ENCODE data around the gene OBSCN.

Gene OBSCN

DNA sequence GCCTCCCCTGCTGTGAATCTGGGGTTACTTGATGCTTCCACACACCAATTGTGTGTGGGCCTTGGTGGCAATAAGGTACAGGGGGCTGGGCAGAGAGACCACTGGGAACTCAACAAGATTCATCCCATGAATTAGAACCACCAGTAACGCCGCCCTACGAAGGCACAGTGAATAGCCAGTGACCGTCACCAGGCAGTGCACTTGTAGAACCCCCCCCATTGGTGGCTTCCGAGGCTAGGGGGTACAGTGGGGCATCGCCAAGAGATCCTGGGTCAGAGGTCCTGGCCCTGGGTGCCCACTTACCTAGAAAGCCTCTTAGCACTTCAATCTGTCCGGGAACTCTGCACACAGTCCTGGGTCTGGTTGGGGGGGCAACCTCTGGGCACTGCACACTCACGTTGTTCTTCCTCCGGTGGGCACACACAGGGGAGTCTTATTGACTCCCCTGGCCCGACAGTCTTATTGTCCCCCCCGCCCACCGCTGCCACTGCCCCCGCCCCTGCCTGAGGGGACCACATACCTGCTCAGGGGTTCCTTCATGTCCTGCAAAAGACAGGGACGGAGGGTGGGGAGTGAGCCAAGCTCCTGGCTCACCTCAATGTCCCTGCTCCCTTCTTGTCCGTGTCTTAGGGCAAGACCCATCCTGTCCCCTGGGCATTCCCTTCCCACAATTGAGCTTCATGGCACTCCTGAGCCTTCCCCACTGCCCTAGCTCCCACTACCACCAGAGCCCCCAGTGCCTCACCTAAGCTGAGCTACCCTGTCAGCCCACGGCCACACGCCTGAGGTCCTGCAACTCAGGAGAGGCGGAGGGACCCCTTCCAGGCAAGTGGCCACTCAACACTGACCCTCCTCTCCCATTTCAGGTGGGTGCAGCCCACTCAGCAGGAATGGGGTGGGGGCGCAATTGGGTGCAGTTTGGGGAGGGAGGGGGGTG, 201.3 kb downstream of the OBSCN start:
- no peak for DNase-seq (ENCODE audit: low read depth in 2 of 2, low spot score in 1 of 2)

DNA sequence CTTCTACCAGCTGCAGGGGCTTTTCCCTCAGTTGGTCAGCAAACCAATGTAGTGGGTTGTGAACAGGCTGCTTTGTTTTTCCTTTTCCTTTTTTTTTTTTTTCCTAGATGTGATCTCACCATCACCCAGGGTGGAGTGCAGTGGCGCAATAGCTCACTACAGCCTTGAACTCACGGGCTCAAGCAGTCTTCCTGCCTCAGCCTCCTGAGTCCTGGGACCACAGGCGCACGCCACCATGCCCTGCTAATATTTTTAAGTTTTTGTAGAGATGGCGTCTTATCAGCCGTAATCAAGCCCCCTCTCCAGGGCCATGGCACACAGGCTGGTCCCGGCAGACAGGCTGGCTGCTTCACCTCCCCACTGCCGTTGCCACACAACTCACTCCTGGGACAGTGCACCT, 202.2 kb downstream of the OBSCN start:
- DNase-seq (ENCODE audit: low read depth in 2 of 2, low spot score in 1 of 2) = no peak

DNA sequence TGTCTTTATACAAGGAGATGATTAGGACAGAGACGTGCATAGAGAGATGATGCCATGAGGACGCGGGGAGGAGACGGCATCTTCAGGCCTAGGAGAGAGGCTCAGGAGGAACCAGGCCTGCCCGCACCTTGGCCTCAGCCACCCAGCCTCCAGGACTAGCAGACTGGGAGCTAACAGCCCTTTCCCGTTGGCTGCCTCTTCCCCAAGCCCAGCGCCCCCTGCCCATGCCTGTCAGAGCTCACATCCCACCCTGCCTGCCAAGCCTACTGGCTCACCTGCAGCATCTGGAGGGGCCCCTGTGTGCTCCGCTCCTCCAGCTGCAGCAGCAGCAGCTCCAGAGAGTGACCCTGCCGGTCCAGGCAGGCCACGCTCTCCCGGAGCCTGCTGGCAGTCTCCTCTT, 202.8 kb downstream of the OBSCN start:
- DNase-seq (ENCODE audit: low read depth in 2 of 2, low spot score in 1 of 2) = no peak

DNA sequence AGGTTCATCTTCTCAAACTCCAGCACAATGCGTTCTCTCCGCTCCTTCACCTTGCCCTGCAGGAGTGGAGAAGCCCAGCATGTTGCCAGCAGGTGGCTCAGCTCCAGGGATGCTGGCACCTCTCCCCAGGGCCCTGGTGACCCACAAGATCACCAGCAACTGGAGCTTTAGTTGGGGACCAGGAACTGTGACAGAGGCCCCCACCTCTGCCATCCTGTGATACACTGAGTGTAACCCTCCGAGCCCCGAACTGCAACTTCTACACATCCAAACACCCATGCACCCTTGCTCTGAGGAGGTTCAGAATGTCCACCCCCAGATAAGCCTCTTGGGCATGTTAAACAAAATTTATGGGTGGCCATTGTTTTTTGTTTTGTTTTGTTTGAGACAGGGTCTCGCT, 203.3 kb downstream of the OBSCN start:
- DNase-seq (ENCODE audit: low read depth in 2 of 2, low spot score in 1 of 2) = no peak

DNA sequence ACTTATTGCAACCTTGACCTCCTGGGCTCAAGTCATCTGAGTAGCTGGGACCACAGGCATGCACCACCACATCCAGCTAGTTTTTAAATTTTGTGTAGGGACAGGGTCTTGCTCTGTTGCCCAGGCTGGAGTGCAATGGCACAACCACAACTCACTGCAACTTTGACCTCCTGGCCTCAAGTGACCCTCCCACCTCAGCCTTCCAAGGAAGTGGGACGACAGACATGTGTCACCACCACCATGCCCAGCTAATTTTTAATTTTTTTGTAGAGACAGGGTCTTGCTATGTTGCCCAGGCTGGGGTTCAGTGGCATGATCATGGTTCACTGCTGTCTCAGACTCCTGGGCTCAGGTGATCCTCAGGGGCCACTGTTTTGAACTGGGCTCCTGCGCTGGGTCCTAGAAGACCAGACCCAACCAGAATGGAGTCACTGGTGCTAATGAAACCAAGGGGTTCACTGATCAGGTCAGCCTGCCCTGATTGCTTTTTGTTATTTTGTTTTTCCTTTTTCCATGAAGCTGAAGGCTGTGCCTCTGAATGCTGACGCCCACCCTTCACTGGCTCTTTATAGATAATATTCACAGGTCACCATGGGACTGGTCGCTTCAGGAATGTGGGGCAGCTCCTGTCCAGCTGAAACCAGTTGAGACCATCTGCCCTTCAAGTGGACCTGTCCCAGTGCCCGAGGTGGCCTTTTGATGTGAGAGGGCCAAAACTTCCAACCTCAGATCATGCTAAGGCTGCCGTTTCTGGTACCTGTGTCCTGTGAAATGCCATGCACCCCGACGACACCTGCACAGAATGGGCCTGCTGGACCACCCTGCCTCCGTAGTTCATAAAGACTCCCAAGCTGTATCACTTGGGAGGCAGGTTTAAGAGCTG, 203.9 kb downstream of the OBSCN start:
- no peak for DNase-seq (ENCODE audit: low read depth in 2 of 2, low spot score in 1 of 2)

DNA sequence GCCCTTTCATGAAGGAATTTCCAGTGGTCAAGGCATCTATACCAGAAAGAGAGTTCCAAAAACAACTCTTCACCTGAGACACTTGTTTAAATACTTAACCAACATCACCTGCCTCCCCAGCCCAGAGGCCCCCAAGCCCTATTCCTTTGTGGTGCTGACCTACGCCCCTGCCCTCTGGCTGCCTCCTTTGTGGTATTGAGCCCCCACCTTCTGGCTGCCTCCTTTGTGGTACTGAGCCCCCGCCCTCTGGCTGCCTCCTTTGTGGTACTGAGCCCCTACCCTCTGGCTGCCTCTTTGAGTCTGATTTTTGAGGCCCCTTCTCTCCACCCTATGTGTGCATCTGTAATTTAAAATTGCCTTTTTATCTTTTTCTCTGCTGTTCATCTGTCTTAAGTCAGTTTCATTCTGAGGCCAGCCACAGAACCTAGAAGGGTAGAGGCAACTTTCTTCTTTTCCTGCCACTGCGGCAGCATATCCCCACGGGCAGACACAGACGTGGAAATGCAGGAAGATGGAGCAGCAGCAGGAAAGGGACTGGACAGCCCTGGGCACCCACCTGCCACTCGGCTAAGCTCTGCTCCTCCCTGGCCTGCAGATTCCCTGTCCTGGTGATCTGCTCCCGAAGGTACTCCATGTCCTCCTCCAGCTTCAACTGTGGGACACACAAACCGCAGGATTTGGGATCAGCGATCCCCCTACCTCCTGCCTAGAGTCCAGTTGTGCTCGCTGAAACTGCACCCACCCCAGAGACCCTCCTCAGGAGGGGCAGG, 205.6 kb downstream of the OBSCN start:
- DNase-seq (ENCODE audit: low read depth in 2 of 2, low spot score in 1 of 2) = no peak

DNA sequence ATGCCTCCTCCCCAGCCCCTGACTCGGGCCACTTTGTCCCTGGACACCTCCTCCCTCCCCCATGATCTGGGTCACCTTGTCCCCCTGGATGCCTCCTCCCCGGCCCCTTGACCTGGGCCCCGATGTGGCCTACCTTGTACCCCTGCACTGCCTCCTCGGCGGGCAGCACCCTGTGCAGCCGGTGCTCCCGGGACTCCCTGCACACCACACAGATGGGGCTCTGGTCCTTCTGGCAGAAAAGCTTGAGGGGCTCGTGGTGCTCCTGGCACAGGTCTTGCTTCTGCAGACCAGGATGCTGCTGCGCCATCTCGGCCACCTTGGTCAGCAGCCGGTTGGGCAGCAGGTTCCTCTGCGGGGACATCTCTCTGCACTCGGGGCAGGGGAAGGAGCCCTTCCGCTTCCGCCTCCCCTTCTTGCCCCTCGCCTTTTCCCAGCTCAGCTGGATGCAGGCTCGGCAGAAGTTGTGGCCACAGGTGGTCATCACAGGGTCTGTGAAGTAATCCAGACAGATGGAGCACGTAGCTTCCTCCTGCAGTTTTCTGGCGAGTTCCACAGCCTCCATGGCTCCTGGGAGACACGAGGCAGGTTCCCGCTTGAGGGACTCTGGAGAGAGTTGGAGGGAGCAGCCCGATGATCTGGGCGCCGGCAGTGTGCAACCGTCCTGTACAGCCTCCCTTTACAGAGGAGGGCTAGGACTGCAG, 206.8 kb downstream of the OBSCN start:
- DNase-seq (ENCODE audit: low read depth in 2 of 2, low spot score in 1 of 2) = no peak

DNA sequence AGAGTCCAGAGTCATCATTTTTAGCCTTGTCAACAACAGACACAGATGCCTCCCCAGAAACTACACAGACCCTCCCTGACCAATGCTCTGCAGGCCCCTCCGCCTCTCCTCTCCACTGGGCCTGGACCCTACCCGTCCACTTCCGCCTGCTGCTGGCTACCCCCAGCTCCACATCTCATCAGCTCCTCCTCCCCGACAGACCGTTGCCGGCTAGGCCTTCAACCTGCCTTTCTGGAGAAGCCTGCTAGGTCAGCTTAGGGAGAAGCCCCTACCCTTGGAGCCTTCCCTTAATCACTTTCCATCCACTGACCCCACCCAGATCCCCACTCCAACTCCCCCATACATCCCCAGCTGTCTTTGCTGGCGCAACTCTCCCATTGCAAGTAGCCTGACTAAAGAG, 207.4 kb downstream of the OBSCN start:
- no peak for DNase-seq (ENCODE audit: low read depth in 2 of 2, low spot score in 1 of 2)

DNA sequence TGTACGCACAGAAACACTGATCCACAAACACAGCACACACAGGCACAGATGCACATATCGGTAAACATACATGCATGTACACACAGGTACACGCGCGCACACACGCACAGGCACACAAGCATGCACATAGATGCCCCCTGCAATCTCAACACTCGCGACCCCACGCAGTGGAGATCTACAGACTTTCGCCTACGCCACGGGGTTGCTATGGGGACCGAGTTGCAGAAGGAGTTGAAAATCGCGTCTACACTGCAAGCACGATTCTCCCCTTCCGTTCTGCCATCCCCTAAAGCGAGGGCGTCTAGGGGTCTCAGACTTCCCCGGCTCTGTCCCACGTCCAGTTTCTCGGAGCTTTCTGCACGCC, 208.0 kb downstream of the OBSCN start:
- DNase-seq (ENCODE audit: low read depth in 2 of 2, low spot score in 1 of 2) = no peak

DNA sequence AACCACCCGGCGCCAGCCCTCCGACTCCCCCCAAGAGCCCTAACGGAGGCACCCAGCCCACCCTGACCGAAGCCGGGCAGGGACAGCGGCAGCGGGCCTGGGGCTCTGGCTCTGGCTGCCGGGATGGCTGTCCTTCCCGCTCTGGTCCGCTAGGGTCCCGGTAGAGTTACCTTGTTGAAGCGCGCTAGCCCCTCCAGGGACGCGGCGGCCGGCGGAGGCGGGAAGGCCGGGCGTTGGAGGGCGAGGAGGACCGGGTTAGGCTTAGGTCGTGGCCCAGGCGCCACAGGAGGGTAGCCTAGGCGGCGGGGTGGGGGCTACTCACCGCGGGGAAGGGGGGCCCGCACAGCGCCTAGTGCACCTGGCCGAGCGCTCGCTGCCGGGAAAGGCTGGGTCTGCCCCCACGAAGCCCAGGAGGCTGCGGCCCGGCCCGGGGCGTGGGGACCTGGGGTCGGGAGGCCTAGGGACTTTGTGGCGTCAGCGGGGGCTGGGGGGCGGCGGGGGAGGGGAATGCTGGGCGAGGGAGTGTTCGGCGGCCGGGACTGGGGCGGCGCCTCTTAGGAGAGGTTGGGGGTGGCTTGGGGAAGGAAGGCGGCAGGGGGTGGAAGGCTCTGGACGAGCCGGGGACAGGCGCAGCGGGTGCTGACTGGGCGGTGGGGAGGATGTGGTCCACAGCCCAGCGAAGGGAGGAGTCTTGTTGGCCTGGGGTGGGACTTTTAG, 208.5 kb downstream of the OBSCN start, which contains the start of gene TRIM17:
TSS of gene TRIM17 (minus strand) at position 645 of the 717 bp plus-strand sequence. CDS start 1,789 bp downstream, outside the sequence.
- DNase-seq (ENCODE audit: low read depth in 2 of 2, low spot score in 1 of 2) = no peak

DNA sequence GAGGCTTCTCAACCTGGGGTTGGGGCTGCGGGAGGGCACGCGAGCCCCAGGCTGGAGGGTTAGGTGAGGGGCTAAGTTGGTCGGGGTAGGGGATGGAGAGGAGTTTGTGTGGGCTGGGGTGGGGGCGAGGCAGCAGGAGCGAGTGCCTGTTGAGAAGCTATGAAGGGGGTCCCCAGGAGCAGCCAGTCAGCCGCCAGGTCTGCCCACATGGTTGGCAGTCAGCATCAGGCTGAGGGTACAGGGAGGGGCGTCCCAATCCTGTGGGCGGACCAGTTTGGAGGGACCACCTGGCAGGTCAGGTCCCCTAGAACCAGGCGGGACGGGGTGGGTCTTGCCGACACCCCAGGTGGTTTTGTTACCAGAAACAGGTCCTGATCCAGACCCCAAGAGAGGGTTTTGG, 209.2 kb downstream of the OBSCN start:
- no peak for DNase-seq (ENCODE audit: low read depth in 2 of 2, low spot score in 1 of 2)

DNA sequence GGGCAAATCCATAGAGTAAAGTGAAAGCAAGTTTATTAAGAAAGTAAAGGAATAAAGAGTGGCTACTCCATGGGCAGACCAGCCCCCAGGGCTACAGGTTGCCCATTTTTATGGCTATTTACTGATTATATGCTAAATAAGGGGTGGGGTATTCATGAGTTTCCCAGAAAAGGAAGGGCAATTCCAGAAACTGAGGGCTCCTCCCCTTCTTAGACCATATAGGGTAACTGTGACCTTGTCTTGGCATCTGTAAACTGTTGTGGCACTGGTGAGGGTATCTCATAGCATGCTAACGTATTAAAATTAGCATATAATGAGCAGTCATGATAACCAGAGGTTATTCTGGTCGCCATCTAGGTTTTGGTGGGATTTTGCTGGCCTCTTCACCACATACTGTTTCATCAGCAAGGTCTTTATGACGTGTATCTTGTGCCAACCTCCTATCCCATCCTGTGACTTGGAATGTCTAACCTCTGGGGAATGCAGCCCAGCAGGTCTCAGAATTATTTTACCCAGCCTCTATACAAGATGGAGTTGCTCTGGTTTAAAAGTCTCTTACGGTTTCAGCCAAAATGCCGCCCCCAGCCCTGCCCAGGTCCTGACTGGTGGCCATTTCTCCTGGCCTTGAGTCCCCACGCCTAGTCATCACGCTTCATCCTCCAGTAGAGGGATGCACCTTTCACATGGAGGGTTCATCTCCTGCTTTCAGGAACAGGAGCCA, 209.8 kb downstream of the OBSCN start:
- no peak for DNase-seq (ENCODE audit: low read depth in 2 of 2, low spot score in 1 of 2)

DNA sequence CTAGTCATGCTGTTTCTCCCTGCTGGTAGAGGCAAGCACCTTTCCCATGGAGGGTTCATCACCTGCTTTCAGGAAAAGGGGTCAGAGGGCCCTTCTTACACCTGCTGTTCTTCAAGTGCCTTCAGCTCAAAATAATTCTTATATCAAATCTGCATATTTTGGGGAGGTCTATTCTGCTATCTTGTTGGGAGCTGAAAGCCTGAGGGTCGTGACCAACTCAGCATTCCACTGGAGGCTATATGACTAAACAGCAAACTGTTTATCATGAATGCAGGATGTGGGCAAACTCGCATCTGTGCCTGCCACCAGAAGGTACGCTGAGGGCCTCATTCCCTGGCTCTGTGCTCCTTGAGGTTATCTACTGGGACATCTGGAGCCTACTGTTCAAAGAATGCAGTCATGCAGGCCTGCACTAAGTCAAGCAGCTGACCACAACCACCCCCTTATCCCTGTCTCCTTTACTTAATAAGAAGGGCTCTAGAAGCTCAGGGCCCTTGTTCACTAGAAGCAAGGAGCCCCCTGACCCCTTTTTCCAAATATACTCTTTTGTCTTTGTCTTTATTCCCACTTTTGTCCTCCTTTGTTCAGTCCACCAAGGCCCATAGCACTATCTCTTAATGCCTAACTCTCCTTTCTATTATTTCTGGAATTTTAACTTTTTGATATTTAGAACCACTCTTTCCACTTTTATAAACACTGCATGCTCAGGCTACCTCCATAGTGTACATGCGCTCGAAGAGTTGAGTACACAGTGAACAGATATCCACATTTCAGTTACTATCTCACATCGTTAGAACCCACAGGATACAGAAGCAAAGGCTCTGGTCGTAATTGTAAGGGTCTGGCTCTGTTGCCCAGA, 213.4 kb downstream of the OBSCN start:
- DNase-seq (ENCODE audit: low read depth in 2 of 2, low spot score in 1 of 2) = no peak

DNA sequence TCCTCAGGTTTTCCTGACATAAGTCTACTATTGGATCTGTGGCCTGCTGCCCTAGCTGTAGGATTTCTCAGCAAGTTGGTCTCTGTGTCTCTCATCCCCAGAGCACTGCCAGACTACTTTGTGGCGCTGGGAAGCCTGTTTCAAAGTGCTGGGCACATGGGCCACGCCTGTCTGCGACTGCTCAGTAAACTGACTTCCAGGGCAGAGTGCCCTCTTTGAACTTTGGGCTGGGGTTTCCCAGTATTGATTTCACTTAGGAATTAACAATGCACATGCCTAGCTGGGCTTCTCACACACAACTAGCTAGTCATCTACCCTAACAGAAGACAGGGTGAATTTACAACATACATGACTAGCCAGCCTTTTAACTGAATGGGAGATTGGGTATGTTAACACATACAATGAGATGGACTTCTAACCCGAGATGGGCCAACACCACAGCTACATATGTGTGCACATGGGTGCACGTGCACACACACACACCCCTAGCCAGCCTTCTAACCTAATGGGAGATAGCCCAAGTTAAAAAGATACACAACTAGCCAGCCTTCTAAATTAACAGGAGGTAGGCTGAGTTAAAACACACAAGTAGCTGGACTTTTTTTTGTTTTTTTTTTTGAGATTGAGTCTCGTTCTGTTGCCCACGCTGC, 215.7 kb downstream of the OBSCN start:
- no peak for DNase-seq (ENCODE audit: low read depth in 2 of 2, low spot score in 1 of 2)

DNA sequence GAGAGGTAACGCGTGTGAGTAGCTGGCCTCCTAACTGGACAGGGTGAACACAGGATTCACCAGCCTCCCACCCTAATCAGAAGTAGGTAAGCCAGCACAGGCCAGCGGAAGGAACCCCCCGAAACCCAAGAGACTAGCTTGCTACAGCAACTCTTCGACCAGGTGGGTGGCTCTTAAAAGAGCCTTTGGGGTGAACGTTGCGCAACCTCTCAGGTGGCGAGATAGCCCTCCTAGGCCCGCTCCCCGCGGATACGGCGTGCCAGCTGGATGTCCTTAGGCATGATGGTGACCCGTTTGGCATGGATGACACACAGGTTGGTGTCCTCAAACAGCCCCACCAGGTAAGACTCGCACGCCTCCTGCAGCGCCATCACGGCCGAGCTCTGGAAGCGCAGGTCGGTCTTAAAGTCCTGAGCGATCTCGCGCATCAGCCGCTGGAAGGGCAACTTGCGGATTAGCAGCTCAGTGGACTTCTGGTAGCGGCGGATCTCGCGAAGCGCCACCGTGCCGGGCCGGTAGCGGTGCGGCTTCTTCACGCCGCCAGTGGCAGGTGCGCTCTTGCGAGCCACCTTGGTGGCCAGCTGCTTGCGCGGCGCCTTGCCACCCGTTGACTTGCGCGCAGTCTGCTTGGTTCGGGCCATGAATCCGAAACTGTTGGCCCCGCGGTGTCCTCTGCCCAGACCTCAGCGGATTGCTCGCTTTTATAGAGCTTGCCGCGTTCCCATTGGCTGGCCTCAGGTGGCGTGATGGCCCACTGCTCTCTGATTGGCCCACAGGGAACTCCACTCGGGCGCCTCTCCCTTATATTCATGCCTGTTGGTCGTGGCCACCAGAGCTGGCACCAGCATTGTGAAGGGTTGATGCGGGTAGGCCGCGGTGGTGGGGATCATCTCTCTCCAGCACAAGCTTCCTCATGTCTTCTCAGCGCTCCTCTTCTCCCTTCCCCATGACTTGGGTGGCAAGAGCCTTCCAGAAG, 217.1 kb downstream of the OBSCN start:
- DNase-seq (ENCODE audit: low read depth in 2 of 2, low spot score in 1 of 2) = no peak

DNA sequence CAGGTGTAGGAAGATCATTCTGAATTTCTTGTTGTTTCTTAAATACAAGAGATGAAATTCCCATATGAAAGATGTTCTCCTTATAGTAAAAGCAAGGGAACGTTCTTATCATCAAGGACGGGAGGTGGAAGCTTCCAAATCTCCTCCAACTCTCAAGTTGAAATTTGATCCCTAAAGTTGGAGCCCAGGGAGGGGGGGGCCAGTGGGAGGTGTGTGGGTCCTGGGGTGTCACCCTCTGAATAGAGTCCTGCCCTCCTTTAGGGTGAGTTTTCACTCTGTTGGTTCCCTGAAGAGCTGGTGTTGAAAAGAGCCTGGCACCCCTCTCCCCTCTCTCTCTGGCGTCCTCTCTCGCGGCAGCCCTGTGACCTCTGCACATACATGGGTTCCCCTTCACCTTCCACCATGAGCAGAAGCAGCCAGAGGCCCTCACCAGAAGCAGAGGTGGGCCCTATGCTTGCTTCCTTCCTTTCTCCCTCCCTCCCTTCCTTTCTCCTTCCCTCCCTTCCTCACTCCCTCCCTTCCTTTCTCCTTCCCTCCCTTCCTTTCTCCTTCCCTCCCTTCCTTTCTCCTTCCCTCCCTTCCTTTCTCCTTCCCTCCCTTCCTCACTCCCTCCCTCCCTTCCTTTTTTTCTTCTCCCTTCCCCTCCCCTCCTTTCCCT, 218.8 kb downstream of the OBSCN start:
- DNase-seq (ENCODE audit: low read depth in 2 of 2, low spot score in 1 of 2) = no peak

Measured in stimulated activated CD8-positive, alpha-beta memory T cell treated with anti-CD3 and anti-CD28 coated beads, Interleukin-4, amount 100 ng/mL, for 1 hour (primary cell).